Activated CD8-positive, alpha-beta memory T cell treated with anti-CD3 and anti-CD28 coated beads for 48 hours (primary cell): Measurements from ENCODE around the gene PFKFB2.

Experiments used
- DNase-seq, 3 experiments: peaks; one replicate each; pipeline ENCODE4 v3.0.0-alpha.2; 2020; ENCODE audit warnings: low read depth in 2 of 3, low spot score in 2 of 3

Gene PFKFB2

DNA sequence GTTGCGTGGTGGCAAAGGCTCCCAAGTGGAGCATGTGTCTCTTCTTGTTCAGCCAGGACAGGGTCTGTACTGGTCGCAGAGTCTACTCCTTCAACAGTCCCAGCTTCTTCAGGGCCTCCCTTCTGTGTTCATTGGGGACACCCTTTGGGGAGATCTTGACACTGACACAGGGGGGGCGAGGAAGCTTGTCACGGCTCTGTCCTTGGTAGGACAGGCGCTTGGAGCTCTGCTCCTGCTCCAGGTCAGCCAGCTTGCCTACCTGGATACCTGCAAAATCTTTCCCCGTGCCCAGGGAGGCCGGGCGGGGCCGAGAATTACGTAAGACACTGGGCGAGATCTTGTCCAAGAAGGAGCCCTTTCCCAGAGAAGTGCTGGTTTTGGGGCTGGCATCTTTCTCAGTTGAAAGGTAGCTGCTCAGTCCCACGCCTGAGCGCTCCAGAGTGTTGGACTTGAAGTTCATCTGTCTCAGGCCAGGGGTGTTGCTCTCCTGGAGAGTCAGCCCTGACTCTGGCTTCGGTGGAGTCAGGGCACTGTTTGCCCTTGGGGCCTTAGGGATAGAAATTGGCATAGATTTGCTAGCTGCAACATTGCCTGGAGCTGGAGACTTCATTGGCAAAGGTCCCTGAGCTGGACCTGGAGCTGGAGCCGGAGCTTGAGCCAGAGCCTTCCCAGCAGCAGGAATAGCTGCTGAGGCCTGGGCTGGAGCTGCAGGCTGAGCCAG lies 31.0 kb upstream of the PFKFB2 start:
- no peak for DNase-seq

DNA sequence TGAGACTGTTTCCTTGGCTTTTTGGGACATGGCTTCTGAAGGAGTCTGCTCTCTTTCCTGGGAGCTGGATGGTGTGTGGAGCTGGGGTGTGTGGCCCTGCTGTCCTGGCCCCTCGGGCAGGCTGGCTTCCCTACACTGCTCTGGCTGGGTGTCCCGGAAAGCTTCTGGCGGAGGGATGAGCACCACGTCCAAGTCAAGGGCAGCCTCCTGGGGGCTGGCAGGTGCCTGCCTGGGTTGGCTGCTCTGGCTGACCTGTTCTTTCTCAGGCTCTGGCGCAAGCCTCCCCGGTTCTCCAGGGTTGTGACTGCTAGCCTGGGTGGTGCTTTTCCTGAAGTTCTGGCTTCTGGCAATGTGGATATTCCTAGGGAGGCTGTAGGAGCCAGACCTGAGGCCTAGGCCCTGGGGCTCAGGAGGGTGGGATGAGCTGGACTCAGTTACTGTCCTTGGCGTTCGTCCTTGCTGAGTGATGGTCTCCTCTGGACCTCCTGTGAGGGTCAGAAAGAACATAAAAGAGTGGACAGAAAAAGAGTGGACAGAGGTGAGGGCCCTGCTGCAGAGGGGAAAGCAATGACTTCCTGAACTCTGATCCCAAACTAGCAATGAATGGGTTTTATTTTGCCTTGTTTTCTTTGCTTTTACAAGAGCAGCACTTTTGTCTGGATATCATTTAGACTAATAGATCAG lies 29.9 kb upstream of the PFKFB2 start:
- no peak for DNase-seq

DNA sequence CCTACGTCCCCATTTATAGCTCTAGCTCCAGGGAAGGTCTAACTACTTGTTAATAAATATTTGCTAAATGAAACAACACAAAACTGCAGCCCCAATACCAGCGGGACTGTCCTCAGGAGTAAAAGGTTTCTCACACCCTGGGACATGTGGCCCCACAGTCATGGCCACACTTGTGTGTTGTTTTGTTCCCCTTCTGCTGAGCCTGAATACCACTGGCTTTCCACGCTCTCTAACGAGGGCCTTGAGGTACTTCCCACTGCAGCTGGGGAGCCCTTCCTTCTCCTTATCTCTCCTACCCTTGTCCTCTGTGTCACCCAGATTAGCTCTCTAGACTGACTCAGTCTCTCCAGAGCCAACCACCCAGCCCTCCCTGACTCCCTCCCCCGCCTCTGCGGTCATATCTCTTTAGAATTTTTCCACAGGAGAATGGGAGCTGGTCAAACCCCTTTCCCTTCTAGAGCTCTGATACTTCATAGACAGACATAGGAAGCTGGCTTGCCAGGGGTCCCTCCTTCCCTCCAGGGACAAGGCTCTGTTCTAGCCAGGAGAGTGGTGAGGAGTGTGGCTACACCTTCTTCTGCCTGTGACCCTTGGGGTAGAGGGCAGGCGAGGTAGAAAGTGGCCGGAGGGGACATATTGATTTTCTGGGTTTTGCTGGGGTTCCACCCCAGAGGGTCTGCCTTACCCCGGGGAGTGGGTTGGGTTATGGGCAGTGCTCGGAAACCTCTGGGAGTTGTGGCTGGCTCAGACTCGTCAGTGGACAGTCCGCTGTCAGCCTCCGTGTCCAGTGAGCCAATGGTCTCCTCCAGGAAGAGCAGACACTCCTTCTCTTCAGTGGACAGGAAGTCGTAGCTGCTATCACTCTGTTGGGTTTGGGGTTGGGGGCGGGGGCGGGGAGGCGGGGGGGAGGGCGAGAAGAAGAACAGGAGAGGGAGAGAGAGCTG lies 28.6 kb upstream of the PFKFB2 start:
- no peak for DNase-seq

DNA sequence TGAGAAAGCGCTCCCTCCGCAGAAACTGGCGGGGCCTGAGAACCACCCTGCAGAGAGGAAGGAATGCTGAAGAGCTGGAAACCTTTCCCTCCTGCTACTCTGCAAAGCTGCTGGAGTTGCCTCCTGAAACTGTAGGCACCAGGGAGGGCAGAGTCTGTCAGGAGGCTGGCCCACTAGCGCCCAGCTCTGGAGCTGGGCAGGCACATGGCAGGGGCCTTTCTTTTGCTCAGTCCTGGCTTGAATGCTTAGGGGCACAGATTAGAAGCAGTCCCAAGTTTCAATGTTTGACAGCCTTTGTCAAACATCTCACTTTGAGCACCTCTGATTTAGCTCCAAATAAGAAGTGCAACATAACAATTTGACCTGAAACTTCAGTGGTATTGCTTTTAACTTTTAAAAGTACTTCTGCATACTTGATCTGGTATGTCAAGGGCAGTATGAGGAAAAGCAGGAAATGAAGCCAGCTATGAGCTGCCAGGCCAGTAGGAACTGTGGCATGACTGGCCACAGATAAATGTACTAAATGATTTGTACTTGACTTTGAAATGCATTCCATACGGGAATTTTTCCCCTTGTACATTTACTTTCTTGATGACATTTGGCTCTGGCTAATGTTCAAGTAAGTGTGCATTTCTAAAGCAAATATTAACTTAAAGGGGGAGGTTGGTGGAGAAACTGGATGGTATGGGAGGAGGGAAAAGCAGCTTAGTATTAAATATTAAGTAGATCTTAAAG lies 27.8 kb upstream of the PFKFB2 start:
- DNase-seq: no peak

DNA sequence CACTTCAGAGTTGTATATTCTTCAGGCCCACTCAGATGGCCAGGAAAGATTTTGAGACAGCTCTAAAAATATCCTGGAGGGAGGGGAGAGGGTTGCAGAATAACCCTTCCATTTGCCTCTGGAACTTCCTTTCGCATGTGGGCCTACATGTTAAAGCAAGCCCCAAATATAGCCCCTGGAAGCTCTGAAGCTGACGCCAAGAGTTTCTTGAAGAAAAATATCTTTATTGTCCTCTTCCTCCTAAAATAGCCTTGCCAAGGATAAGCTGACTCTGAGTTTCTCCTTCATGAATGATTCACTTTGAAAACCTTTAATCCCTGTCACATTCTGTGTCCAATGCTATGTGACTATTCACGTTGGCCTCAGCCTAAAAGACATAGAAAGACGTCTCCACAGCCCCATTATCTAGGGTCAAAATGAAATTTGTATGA lies 27.0 kb upstream of the PFKFB2 start:
- DNase-seq: no peak

DNA sequence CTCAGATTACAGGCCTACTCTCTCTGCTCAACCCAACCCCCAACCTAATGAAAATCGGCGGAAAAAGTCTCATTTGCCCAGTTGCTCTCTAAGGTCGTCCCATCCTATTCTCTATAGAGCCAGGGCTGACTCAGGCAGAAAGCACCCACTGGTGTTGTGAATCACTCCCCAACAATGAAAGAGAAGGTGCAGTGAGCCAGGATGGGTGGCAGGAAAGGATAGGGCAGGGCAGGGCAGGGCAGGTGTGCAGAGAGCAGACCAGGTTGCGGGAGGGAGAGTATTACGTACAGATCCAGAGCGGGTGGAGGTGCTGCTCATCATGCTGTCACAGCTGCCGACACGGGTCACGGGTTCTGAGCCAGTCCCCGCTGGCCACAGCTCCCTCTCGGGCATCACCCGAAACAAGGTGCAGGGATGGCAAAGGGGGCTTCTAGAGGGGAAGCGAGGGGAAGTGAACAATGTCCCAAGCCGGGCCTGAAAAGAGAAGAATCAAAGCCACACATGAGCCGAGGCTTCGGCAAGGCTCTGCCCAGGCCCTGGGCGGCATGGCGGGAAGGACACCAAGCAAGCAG lies 25.8 kb upstream of the PFKFB2 start:
- DNase-seq: no peak

DNA sequence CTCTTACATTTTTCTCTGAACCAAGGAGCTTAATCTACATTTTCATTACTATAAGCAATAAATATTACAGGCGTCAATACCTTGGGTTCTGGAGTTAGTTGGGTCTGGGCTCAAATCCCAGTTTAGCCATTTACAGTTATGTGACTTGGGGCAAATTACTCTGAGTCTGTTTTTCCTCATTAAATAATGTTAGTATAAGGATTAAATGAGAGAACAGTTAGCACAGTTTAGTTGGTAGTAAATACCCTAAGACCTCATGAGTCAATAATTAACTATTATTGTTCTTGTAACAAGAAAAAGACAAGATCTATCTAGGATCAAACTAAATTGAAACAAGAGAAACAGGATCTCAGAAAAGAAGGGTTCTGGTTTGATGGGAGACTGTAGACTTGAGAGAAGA lies 25.2 kb upstream of the PFKFB2 start:
- DNase-seq: no peak

DNA sequence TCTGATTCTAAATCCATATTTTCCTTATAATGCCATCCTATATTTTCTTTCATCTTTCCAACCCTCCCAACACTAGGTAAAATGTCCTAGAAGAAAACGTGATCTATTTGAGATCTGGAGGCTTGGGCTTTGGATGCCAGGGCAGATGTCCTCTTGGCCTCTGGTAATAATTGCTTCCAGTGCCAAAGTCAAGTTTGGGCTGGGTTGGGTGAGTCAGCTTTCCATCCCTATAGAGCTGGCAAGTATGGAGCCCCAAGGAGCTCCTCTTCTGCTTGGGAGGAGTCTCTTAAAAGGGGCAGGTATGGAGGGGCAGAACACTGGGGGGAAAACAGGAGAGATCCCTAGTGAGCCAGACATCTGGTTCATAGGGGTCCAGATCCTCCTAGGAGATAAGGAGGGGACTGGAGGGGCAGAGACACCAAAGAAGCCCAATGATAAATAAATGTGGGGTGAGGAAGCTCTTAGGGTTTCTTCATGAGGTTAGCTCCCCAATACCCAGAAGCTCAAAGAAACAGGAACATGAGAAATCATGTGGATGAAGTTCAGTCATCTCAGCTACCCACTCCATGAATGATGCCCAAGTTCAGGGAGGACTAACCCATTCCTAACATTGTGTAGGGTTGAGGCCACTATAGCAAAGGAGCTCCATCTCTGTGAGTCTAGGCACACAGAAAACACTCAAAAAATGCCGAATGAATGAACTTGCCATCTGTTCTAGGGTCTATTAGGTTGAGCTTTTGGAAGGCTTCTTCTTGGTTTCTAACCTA lies 24.0 kb upstream of the PFKFB2 start:
- DNase-seq: no peak

DNA sequence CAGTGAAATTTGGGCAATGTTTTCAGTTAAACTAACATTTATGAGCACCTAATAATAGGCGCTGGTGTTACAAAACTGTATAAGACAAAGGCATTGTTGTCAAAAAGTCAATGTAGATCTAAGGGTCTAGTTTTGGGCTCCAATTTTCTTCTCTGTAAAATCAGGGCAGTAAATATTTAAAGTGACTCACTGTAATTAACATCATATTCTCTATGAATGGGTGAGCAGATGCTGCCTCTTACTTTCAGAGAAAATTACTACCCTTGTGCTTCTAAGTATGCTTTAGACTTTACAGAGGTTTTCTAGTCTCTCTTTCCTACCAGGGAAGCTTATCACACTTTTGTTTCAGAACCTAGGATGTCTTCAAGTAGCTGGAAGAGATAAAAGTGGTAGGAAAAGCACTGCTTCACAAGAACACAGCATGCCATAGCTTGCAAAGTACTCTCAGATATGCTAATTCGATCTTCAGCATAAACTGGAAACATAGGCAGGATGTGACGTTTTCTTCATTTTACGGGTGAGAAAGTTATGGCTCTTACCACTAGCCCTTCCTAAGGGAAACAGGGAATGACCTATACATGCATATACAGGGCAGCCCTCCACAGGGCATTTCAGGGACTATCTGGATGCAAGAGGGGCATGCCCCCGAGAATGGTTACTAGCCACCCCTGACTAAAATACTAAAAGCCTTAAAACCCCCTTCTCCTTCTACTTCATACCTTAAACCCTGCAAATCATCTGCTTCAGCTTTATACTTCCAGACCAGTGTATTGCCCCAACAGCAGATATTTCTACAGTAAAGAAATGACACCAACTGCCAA lies 23.2 kb upstream of the PFKFB2 start:
- DNase-seq: no peak

DNA sequence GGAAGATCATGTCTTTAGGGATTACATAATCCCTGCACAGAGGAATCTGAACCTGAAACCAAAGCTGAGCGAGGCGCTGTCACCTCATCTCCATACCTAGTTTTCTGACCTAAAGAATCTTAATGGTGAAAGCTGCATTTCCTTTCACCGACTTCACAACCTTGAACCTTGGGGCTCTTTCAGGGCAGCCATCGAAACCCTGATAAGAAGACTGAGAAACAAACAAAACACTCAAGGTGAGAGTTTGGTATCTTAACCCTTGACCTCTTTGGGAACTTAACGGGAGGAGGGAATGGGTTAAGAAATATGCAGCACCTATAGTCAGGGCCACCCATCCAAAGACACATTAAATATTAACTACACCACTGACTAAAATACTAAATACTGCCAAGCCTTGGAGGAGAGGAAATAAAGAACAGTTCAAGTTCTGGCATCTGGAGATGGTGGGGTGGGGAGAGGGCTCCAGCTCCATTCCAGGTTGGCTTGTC lies 22.5 kb upstream of the PFKFB2 start:
- DNase-seq: no peak

DNA sequence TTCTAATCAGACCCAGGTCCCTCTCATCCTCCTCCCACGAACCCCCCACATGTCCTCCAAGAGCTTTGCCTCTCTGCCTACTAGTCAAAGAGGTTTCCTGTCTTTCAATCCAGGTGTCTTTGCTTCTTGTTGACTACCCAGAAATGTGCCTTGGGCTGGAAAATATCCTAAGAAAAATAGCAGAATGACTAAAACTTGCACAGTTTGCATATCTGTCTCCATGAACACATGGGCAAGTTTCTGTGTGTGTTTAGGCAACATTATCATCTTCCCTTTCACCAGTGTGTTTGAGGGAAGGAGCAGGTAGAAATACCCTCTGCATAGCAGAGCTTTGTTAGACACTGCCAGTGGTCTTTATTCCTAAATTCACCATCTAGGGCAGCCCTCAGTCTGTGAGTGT lies 22.1 kb upstream of the PFKFB2 start:
- no peak for DNase-seq

DNA sequence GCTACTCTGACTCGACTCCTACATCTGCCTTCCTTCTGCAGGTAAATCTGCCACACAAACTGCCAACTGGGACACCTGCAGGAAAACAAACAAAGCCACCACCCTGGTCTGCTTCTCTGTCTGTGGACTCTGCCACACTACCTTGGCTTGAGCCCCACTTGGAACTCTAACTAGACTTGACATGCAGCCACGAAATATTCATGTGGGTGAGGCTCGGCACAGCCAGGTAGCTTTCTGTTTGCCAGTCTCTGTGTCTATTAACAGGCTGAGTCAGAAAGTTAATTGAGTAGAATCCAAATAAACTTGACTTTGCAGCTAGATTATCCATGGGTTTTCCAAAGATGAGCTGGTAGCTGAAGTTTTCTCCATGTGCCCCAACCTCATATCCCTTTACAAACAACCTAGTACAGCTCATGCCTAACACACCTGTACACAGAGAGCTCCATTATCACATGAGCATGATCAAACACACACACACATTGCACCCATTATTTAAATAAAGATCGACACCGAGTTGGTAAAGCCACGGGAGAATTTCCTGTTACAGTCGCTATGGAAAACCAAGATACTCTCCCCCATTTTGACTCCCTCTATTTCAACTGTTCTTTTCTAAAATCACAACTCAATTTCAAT lies 21.3 kb upstream of the PFKFB2 start:
- DNase-seq: no peak

DNA sequence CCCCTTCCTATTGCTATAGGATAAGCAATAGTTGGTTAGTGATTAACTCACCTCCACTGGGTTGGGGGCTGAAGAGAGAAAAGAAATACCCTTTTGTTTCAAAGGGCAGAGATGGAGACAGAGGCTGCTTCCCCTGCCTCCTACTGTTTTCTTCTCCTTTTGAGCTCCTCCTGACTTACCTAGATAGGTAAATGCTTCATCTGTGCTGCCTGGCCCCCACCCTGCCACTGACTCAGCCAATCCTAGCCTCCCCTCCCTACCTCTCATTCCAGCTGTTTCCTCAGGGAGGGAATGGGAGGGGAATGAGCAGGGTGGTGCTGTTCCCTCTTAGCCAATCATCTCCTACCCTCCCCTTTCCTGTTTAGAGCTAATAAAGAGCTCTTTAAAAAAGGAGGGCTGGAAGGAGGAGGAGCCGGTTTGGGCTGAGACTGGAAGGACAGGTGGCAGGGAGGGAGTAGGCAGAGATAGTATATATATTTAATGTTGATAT lies 20.5 kb upstream of the PFKFB2 start, which contains the start of gene C1orf116:
Gene C1orf116, minus strand, starts transcription at position 229 of the 490 bp plus-strand sequence. CDS start 5,158 bp downstream, outside the sequence.
- DNase-seq: no peak

DNA sequence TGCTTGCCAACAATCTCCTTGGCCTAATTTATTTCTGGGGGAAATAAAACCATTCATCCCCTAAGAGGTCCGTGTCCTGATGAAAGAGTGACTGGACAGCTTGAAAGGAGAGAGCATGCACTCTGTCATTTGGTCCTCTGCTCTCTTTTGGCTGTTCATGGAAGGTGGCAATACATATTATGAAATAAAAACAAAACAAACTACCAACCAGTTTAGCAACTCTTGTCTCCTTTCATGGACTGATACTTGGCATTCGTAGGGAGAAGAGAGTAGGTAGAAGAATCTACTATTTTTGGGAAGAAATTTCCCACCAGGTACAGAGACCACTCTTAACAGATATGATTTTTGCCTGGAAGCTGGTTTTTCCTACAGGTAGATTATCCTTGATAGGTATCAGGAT lies 19.8 kb upstream of the PFKFB2 start:
- no peak for DNase-seq

DNA sequence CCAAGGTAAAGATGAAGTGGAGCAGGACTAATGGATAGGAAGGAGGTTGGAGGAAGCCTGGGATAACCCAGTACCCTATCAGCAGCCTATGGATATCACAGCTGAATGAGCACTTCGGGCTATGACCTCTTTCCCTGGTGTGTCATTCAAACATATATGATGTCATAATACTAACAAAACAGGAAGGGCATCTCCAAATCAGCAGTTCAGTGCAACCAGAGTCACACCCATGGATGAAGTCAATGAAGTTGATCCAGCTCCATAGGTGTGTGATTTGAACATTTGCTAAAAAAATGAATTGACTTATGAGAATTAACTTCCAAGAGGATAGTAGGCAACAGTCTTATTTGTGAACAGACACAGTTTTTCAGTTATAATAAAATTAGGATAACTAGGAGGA lies 18.9 kb upstream of the PFKFB2 start:
- DNase-seq: no peak

DNA sequence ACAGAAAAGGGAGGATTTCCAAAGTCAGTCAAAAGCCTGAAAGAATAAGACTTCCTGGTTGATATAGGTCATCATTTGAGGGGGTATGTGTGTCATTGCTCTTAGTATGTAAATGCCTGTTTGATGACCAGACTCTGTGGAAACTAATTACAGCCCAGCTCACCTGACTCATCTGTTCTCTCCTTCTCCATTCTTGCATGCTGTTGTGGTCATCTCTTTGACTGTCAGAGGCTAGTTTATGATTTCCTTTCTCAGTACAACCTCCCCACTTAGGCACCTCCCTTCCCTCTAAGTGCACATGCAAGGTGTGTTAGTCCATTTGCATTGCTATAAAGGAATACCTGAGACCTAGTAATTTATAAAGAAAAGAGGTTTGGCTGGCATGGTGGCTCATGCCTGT lies 18.1 kb upstream of the PFKFB2 start:
- DNase-seq: no peak

DNA sequence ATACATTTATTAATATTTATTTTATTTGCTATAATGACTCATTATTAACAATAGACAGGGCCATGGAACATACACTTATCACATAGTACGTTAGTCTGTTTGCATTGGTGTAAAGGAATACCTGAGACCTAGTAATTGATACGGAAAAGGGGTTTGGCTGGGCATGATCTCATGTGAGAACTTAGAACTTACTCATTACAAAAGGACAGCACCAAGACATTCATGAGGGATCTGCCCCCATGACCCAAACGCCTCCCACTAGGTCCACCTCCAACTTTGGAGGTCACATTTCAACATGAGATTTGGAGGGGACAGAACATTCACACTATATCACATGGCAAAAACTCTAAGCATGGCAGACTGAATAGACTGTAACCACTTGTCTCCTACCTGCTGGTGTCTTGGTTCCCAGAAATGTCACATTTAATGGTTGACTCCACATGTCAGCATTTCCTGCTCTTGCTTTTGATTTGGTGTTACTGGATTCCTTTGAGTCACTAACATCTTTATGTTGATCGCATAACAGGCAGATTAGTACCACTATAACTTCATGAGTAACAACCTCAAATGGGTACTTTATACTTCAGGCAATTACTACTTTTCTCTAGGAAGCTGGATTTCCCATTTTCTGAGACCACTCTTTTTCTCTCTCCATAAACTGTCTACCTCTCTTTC lies 17.1 kb upstream of the PFKFB2 start:
- DNase-seq: no peak

DNA sequence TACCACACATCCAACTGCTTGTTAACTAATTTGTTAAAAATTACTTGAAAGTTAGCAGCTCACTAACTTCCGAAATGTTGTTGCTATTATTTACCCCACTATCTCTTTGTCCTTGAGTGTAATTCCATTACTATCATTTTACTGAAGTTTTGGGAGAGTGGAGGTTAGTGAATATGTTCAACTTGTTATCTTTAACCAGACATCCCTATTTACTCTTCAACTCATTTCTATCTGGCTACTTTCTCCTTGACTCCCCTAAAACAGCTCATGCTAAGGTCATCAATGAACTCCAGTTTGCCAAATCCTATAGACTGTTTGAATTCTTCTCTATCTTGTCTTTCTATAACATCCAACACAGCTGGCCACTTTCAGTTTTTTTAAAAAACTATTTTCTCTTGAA lies 16.2 kb upstream of the PFKFB2 start:
- no peak for DNase-seq
